K562 (cell line): ENCODE measurements around the gene MYH9. TPM values are rescaled to one million over a fixed set of nuclear protein-coding genes. Genes with fewer than 3 reads are reported as not detected.
"Not testable (repeated sequence)": the region's sequence is repeated elsewhere in the genome, so short reads cannot be mapped to it uniquely, and the experiment has no call there.

Experiments used
- ATAC-seq: fragments of 200-7000 bp; cut with Tn5 transposase; 3 replicates; pipeline ENCODE4 v1.9.1; 2020; ENCODE audit warnings: moderate library complexity
- BruUV-seq: library from RNA; stranded (reverse); fragments of 400-500 nt; replicated peaks from 2 replicates; lab custom pipeline; 2021; lab: Mats Ljungman, UMichigan
- CTCF ChIA-PET: fragments of 300-600 bp; formaldehyde crosslinking; extraction: SDS; loops from one replicate; lab custom pipeline; 2021; ENCODE audit warnings: low intra/inter-chr PET ratio; lab: Yijun Ruan, JAX
- POLR2A ChIA-PET: fragments of 300-600, 350-650 bp; sonication (Branson Sonifier 250); formaldehyde crosslinking; extraction: SDS; loops from one replicate; lab custom pipeline; 2021; ENCODE audit warnings: antibody characterized with exemption, inconsistent platforms; lab: Yijun Ruan, JAX
- DNase-seq, 4 experiments: peaks; one replicate each; pipeline versions ENCODE4 v3.0.0 to v3.0.0-alpha.2; 2011 to 2018; ENCODE audit warnings: low spot score in 3 of 4, mixed read lengths in 3 of 4; ENCODE audit errors: extremely low read depth in 1 of 4
- FAIRE-seq: peaks from 2 replicates; lab custom pipeline; 2011; peaks lifted over from hg19 to GRCh38; lab: Jason Lieb, UNC
- H2AFZ ChIP-seq: 2 replicates; pipeline ENCODE4 v1.6.0; 2011; ENCODE audit warnings: low read depth, low read length, control low read depth, inconsistent platforms
- H3K27ac ChIP-seq: fragments of 200-600 bp; 3 replicates; pipeline ENCODE4 v1.8.0; 2011; ENCODE audit warnings: low read depth, mild to moderate bottlenecking, control low read depth, inconsistent platforms, low read length, moderate library complexity, mixed read lengths; ENCODE audit errors: extremely low read depth
- H3K27me3 ChIP-seq, 2 experiments: fragments of 300-600 bp in 1 of 2; 2 replicates in 1 of 2; 3 replicates in 1 of 2; pipeline versions ENCODE4 v1.6.0 to v1.8.0; 2011; ENCODE audit warnings: inconsistent platforms in 2 of 2, low read length in 2 of 2, mild to moderate bottlenecking in 1 of 2, mixed read lengths in 1 of 2, moderate library complexity in 1 of 2; ENCODE audit not compliant: control insufficient read depth in 2 of 2, insufficient read depth in 2 of 2
- H3K36me3 ChIP-seq: fragments of 300-600 bp; 3 replicates; pipeline ENCODE4 v1.8.0; 2011; ENCODE audit warnings: mild to moderate bottlenecking, low read length, inconsistent platforms; ENCODE audit not compliant: control insufficient read depth, insufficient read depth
- H3K4me1 ChIP-seq, 2 experiments: fragments of 200-600 bp in 1 of 2; replicated peaks in 1 of 2; 2 replicates in 1 of 2; 3 replicates in 1 of 2; pipeline versions ENCODE4 v1.5.1 to v1.8.0; 2011; ENCODE audit warnings: inconsistent platforms in 2 of 2, low read length in 2 of 2, mild to moderate bottlenecking in 1 of 2, mixed read lengths in 1 of 2, moderate library complexity in 1 of 2; ENCODE audit not compliant: control insufficient read depth in 2 of 2, insufficient read depth in 2 of 2
- H3K4me2 ChIP-seq: 2 replicates; pipeline ENCODE4 v1.6.1; 2011; ENCODE audit warnings: low read length, control low read depth, inconsistent platforms, mixed read lengths; ENCODE audit not compliant: insufficient read depth
- H3K4me3 ChIP-seq: fragments of 200-600 bp; sonication (generic), shearing (Covaris generic); 2 replicates; pipeline ENCODE4 v1.5.1; 2016; ENCODE audit warnings: control low read depth, inconsistent platforms
- H3K79me2 ChIP-seq: fragments of 200-600 bp; 3 replicates; pipeline ENCODE4 v1.8.0; 2011; ENCODE audit warnings: low read length, inconsistent platforms; ENCODE audit not compliant: control insufficient read depth, insufficient read depth
- H3K9ac ChIP-seq, 2 experiments: 2 replicates each; pipeline versions ENCODE4 v1.6.0 to v1.6.1; 2011; ENCODE audit warnings: low read depth in 2 of 2, low read length in 2 of 2, control low read depth in 1 of 2, inconsistent platforms in 1 of 2, mild to moderate bottlenecking in 1 of 2, mixed read lengths in 1 of 2; ENCODE audit not compliant: insufficient read depth in 1 of 2
- H3K9me1 ChIP-seq: one replicate; pipeline ENCODE4 v1.6.0; 2011; ENCODE audit warnings: inconsistent platforms, mild to moderate bottlenecking, low read length, moderate library complexity; ENCODE audit not compliant: control insufficient read depth, insufficient read depth
- H3K9me3 ChIP-seq: replicated peaks from 2 replicates; pipeline ENCODE4 v1.5.1; 2011; ENCODE audit warnings: low read depth, low read length, inconsistent platforms; ENCODE audit not compliant: control insufficient read depth, insufficient read depth
- H4K20me1 ChIP-seq: replicated peaks from 2 replicates; pipeline ENCODE4 v1.6.1; 2011; ENCODE audit warnings: low read length, inconsistent platforms, mixed read lengths; ENCODE audit not compliant: control insufficient read depth, insufficient read depth
- HMGN3 ChIP-seq: IDR thresholded peaks from 2 replicates; pipeline ENCODE4 v1.6.1; 2011; ENCODE audit warnings: borderline replicate concordance, low read depth, mild to moderate bottlenecking, mixed read lengths, low read length; ENCODE audit not compliant: insufficient read length; ENCODE audit errors: extremely low read depth
- HNRNPUL1 ChIP-seq: fragments of 200-400 bp; formaldehyde crosslinking; IDR thresholded peaks from 2 replicates; pipeline ENCODE4 v1.6.1; 2017; ENCODE audit warnings: low read length
- MCM7 ChIP-seq, 2 experiments: fragments of 450-650 bp; IDR thresholded peaks; 2 replicates each; pipeline ENCODE4 v1.6.1; 2016 to 2018
- NFRKB ChIP-seq: fragments of 450-650 bp; IDR thresholded peaks from 2 replicates; pipeline ENCODE4 v1.6.1; 2016; ENCODE audit warnings: low read depth
- PHB ChIP-seq: fragments of 250-450 bp; sonication (Bioruptor Pico); IDR thresholded peaks from 2 replicates; pipeline ENCODE4 v1.5.0; 2021
- POLR2H ChIP-seq: IDR thresholded peaks from 2 replicates; pipeline ENCODE4 v1.6.1; 2016; ENCODE audit warnings: missing genetic modification characterization, low read depth, mild to moderate bottlenecking, control low read depth, missing compliant biosample characterization, moderate library complexity
- POLR3G ChIP-seq: IDR thresholded peaks from 2 replicates; pipeline ENCODE4 v1.6.1; 2011; ENCODE audit not compliant: insufficient read length, insufficient replicate concordance; ENCODE audit errors: extremely low read depth
- RBM14 ChIP-seq: fragments of 200-400 bp; formaldehyde crosslinking; IDR thresholded peaks from 2 replicates; pipeline ENCODE4 v1.6.1; 2018; ENCODE audit warnings: low read depth, mild to moderate bottlenecking, low read length, moderate library complexity, borderline replicate concordance; ENCODE audit not compliant: insufficient read depth
- RBM17 ChIP-seq: fragments of 200-400 bp; formaldehyde crosslinking; IDR thresholded peaks from 2 replicates; pipeline ENCODE4 v1.6.1; 2017; ENCODE audit warnings: low read depth, mild to moderate bottlenecking, low read length, borderline replicate concordance
- SMARCE1 ChIP-seq: fragments of 450-650 bp; IDR thresholded peaks from 2 replicates; pipeline ENCODE4 v1.7.1; 2016; ENCODE audit warnings: mild to moderate bottlenecking
- SREBF2 ChIP-seq: sonication (generic); formaldehyde crosslinking; IDR thresholded peaks from 2 replicates; pipeline ENCODE4 v1.4.0; 2020; ENCODE audit warnings: mild to moderate bottlenecking, missing genetic modification reagents
- TAF1 ChIP-seq: IDR thresholded peaks from 2 replicates; pipeline ENCODE4 v1.6.1; 2011; ENCODE audit warnings: mild to moderate bottlenecking, low read length, moderate library complexity; ENCODE audit not compliant: insufficient read depth, control insufficient read depth, severe bottlenecking; ENCODE audit errors: extremely low read depth
- TBL1XR1 ChIP-seq, 2 experiments: IDR thresholded peaks; 2 replicates each; pipeline ENCODE4 v1.6.1; 2012; ENCODE audit warnings: improper control_type of control experiment in 2 of 2, low read length in 2 of 2, mild to moderate bottlenecking in 1 of 2
- TEAD1 ChIP-seq, 2 experiments: fragments of 450-650 bp in 1 of 2; sonication (generic) in 1 of 2; formaldehyde crosslinking; IDR thresholded peaks; 2 replicates each; pipeline versions ENCODE4 v1.4.0 to v1.8.0; 2020 to 2022; ENCODE audit warnings: mild to moderate bottlenecking in 2 of 2, missing genetic modification reagents in 1 of 2
- ZBTB26 ChIP-seq: fragments of 450-650 bp; formaldehyde crosslinking; IDR thresholded peaks from 2 replicates; pipeline ENCODE4 v1.4.0; 2022; ENCODE audit warnings: missing genetic modification characterization
- WGBS: fragments of 100-300 bp; shearing (Covaris generic); methylation state at CpG from one replicate; pipeline ENCODE4 v1.1.6; 2016; ENCODE audit warnings: low coverage, mixed read lengths; ENCODE audit not compliant: insufficient coverage; ENCODE audit errors: missing lambda C conversion rate; 5-methylcytosine and 5-hydroxymethylcytosine counted together
- in situ Hi-C: fragments of 300-500 bp; cut with MboI; formaldehyde crosslinking; loops from 4 replicates; pipeline ENCODE4 v1.15.0; 2018; ENCODE audit warnings: inconsistent platforms, mixed read lengths
- intact Hi-C: fragments of 100-400 bp; cut with micrococcal nuclease; formaldehyde crosslinking; loops from 2 replicates; pipeline ENCODE4 v1.14.2; 2022
- polyA plus RNA-seq, 8 experiments: library from polyadenylated mRNA; depleted of rRNA in 4 of 8; stranded (reverse) in 5 of 8; unstranded in 3 of 8; fragments of >200 nt; fragmentation: Nextera tagmentation in 2 of 8; fragmentation: Illumina TruSeq in 1 of 8; extraction: Ambion mirVana in 2 of 8; extraction: Trizol in 1 of 8; gene quantifications; 2 replicates each; pipeline versions ENCODE4 v1.2.1 to v1.2.3, GENCODE V29; 2011 to 2014; ENCODE audit warnings: inconsistent platforms in 1 of 8, missing spikeins in 1 of 8
- total RNA-seq, 7 experiments: library from RNA; depleted of rRNA in 6 of 7; stranded (reverse); fragments of >200 nt in 6 of 7; fragmentation: Illumina TruSeq in 2 of 7; extraction: Trizol in 2 of 7; gene quantifications; 2 replicates each; pipeline versions ENCODE4 v1.2.1 to v1.2.3, GENCODE V29; 2011 to 2021; ENCODE audit warnings: low replicate concordance in 1 of 7

The MYH9 gene
- total and polyA plus RNA-seq, 9 of the 15 experiments (the other 6 are each of a cell fraction or from before 2014, with no cell fraction given), result 0.71 to 111 (median 24.6) TPM

GRCh38 chr22:36261675-36262074 lies 126.1 kb downstream of the MYH9 start:
- DNase-seq, BruUV-seq, H3K9me1 ChIP-seq, H3K4me3 ChIP-seq, H3K4me2 ChIP-seq, CTCF ChIA-PET, H3K27me3 ChIP-seq, H4K20me1 ChIP-seq, H3K27ac ChIP-seq, in situ Hi-C loops, ATAC-seq, H3K9me3 ChIP-seq, intact Hi-C loops, H2AFZ ChIP-seq, H3K9ac ChIP-seq, POLR2A ChIA-PET, H3K79me2 ChIP-seq: not testable (repeated sequence)
- Histone ChIP-seq H3K36me3 (peaks cover 34% of the 10 kb centered on the region; the same call in 2 of the 3 replicates), H3K4me1 (peaks cover 28 to 35% of the 10 kb centered on the region in 2 experiments)
- peak; percentile 46 for FAIRE-seq
- 84% methylated on average over 6 of the region's 6 CpGs for WGBS

GRCh38 chr22:36259615-36260300 lies 128.0 kb downstream of the MYH9 start:
- no peak; the same call in 2 of the 3 replicates for ATAC-seq
- no peak for FAIRE-seq
- peaks cover 33 to 42% of the 10 kb centered on the region in 2 experiments for H3K4me1 ChIP-seq
- peaks cover 8% of the 10 kb centered on the region; the same call in 1 of the 3 replicates for H3K79me2 ChIP-seq
- in situ Hi-C loops, result no loop called here
- ChIA-PET POLR2A (interaction anchor here (0.6 to 1.2 kb wide), 3 partner anchors 12 to 544 kb away, joined by 3 read pairs; partner anchors contain the start of gene APOL2), CTCF (no interaction called here)
- no peaks in the 10 kb centered on the region for H3K9me3 ChIP-seq
- peaks cover 26% of the 10 kb centered on the region; the same call in 2 of the 3 replicates for H3K36me3 ChIP-seq
- H3K9ac ChIP-seq, result peak overlapping the region in 1 of 2 experiments; percentile 31; a peak in 1 of 4 replicates
- H3K9me1 ChIP-seq, result no peaks in the 10 kb centered on the region
- no peak overlapping the region for H3K4me2 ChIP-seq
- no peak for DNase-seq
- H3K27me3 ChIP-seq, result no peaks in the 10 kb centered on the region
- intact Hi-C loops, result no loop called here
- H3K4me3 ChIP-seq, result no peak overlapping the region
- peak overlapping the region; percentile 45; the same call in 1 of the 2 replicates for H2AFZ ChIP-seq
- H3K27ac ChIP-seq, result no peak overlapping the region; the same call in 2 of the 3 replicates
- BruUV-seq, result no TSS peak
- WGBS, result 80% methylated on average over 11 of the region's 14 CpGs
- no peaks in the 10 kb centered on the region for H4K20me1 ChIP-seq
- TF ChIP-seq TBL1XR1 (IDR thresholded peaks at IDR 0.05; ENCODE audit: low read length in 2 of 2) (no peak), HNRNPUL1 (no peak), SMARCE1 (no peak), HMGN3 (no peak), TAF1 (no peak), NFRKB (no peak), PHB (CRISPR knock-in tag) (no peak), MCM7 (IDR thresholded peaks at IDR 0.05) (no peak), RBM17 (no peak), POLR2H (tag) (no peak), TEAD1 (CRISPR knock-in tag; IDR thresholded peaks at IDR 0.05) (no peak), ZBTB26 (no peak), POLR3G (no peak), SREBF2 (CRISPR knock-in tag) (no peak), RBM14 (no peak)
